VCaP (cell line): Measurements from ENCODE around the gene KCNJ4.

ENCODE experiments used
- H3K27ac ChIP-seq: fragments of 450-650 bp; 2 replicates; pipeline ENCODE4 v1.5.1; 2017
- CTCF ChIP-seq: fragments of 450-650 bp; conservative IDR thresholded peaks from 2 replicates; pipeline ENCODE4 v1.5.1; 2017; ENCODE audit warnings: mild to moderate bottlenecking, moderate library complexity

Gene KCNJ4

GRCh38 chr22:38455076-38455529 lies at the start of gene KCNJ4:
Gene KCNJ4, minus strand, starts transcription at chr22:38455199. Its CDS starts 27,067 bp downstream, at chr22:38428132.
- TF ChIP-seq CTCF: no peak
- H3K27ac ChIP-seq: no peak within 1 kb of the TSS; the same call in 1 of the 2 replicates

GRCh38 chr22:38503021-38503420 lies 48.0 kb upstream of the KCNJ4 start:
- TF ChIP-seq CTCF: no peak
- peak overlapping the region; percentile 99 for H3K27ac ChIP-seq

- no peak for TF ChIP-seq CTCF
- H3K27ac ChIP-seq: peak overlapping the region; percentile 99
Measured at GRCh38 chr22:38501797-38502672, 47.0 kb upstream of the KCNJ4 start.

DNA sequence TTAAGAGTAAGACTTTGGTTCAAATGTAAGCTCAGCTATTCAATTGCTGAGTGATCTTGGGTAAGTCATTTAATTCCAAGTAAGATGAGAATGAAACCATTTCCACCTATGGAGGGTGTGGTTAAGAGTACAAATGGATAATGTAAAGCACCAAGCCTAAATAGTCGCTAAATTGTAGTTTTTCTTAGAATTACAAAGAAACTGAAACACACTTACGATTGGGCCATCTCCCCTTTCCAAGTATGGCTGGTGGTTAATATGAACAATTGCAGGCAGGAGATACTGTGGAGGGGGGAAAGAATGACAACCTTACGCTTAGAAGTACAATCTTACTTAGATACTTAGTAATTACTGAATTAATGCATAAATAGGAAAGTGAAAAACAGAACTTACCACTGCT lies 42.9 kb upstream of the KCNJ4 start:
- TF ChIP-seq CTCF: no peak
- no peak overlapping the region for H3K27ac ChIP-seq

- TF ChIP-seq CTCF: no peak
- H3K27ac ChIP-seq: no peak overlapping the region
Measured at GRCh38 chr22:38494939-38495338, 39.9 kb upstream of the KCNJ4 start.

- no peak overlapping the region for H3K27ac ChIP-seq
- TF ChIP-seq CTCF: no peak
Measured at GRCh38 chr22:38494498-38494897, 39.5 kb upstream of the KCNJ4 start.

DNA sequence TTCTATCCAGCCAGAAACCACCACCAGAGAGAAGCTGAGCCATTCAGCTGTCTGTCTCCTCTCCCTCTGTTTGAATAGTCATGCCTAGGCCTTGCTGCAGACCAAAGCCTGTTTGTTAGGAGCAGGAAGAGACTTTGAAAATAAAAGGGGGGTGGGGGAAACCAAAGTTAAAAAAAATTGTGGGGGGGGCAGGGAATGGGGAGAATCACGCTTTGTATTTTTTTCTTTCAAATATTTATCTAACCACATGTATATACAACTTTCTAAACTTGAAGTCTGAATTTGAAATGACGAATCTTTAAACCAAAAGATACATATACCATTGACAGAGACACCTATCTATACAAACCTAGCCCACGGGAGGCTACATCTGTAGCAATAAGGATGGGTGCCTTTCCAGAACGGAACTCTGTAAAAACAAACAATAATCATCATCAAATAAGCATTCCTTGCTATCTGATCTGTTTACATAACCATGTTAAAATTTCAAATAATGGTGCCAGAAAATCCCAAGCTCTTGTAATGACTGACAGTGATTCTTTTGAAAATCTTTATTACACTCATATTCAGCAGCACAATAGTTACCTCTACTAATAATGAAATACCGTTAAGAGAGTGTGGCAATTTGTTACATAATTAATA lies 36.8 kb upstream of the KCNJ4 start:
- TF ChIP-seq CTCF: no peak
- H3K27ac ChIP-seq: peak overlapping the region; percentile 3; the same call in 1 of the 2 replicates
